GM21786 (cell line): ENCODE results near the gene KIF3A.

ENCODE experiments used
- ATAC-seq: cut with Tn5 transposase; IDR thresholded peaks from one replicate; pipeline ENCODE4 v1.9.1; 2021; ENCODE audit not compliant: unreplicated experiment

KIF3A gene

GRCh38 chr5:132665574-132666080, 71.7 kb downstream of the KIF3A start:
- ATAC-seq = no peak

GRCh38 chr5:132664696-132665209, 72.6 kb downstream of the KIF3A start:
- no peak for ATAC-seq

DNA sequence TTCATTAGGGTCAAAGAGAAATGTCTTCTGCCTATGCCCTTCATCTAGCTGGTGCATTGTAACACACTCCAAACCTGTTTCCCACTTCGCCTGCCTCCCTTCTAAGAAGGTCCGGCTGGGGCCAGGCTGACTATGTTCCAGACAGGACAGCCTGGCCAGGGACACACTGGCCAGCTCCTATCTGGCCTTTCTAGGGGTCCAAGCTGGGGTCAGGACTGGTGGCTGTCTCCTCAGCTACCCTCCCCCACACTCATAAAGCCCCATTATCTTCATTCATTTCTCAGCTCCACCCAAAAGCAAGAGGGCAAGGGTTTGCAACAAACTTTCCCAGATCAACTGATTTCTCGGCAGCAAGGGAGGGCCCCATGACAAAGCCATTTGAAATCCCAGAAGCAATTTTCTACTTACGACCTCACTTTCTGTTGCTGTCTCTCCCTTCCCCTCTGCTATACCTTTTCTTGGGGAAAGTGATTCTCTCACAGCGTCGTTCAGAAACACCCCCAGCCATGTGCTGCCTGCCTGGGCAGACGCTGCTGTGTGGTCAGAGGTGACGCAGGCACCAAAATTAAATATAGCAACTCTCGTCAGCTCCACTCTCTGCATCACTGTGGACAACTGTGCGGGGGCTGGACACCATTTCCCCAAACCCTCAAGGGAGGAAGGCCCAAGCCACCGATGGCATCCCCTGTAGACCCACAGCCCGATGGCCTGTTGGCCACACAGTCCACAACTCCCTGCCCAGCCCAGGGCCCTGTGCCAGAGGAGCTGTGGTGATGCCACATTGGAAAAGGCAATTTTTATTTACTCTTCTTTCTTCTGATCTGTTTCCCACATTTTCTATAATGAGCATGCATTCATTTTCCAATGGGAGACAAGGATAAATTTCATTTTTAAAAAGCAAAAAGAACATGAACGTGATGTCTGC, 73.3 kb downstream of the KIF3A start:
- peak; percentile 55 for ATAC-seq

- peak; percentile 46 for ATAC-seq
Measured at GRCh38 chr5:132662925-132663770, 74.2 kb downstream of the KIF3A start.

DNA sequence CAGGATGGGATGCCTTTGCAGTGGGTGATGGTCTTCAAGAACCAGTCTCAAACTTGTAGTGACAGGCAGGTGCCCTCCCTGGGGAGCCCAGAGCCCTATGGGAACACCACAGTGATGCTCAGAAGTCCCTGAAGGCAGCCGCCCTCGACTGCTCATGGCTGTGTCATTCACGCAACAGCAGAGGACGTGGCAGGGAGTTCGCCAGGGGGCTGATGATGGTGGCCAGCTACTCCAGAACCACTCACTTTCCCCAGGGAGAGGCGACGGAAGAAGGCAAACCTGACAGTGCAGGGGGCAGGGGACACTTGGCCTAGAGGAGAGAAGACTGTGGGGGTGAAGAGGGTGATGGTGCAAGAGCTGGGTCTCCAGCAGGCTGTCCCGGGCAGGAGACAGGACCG, 75.3 kb downstream of the KIF3A start:
- no peak for ATAC-seq

DNA sequence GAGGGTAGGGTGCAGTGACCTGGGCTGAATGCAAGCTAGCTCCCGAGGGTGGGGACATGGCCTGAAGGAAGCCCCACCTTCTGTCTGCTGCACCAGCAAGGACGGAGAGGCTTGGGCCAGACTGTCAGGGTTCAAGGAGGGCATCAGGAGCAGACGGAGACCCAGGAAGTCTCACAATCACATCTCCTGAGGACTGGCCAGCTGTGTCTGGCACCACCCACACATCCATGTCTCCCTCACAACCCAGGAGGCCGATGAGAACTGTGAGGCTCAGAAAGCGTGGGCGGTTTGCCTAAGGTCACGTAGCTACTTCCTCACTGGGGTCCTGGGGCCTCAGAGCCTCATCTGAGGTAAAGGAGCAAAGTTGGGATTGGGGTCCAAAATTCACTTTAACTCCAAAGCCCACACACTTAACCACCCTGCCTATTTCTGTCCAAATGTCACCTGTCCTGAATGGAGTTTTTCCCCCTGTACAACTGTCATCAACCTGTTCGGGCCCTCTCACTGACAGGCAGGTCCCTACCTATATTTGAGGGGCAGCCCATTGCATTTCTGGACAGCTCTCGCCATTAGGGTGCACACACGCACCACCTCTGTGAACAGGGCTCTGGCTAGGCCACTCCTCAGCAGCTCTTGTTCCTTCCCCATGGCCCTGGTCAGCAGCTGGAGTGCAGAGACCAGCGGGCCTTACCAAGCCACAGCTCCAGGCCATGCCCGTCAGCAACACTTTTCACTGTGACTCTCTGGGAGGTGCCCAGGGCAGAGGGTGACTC, 75.9 kb downstream of the KIF3A start:
- ATAC-seq = no peak

DNA sequence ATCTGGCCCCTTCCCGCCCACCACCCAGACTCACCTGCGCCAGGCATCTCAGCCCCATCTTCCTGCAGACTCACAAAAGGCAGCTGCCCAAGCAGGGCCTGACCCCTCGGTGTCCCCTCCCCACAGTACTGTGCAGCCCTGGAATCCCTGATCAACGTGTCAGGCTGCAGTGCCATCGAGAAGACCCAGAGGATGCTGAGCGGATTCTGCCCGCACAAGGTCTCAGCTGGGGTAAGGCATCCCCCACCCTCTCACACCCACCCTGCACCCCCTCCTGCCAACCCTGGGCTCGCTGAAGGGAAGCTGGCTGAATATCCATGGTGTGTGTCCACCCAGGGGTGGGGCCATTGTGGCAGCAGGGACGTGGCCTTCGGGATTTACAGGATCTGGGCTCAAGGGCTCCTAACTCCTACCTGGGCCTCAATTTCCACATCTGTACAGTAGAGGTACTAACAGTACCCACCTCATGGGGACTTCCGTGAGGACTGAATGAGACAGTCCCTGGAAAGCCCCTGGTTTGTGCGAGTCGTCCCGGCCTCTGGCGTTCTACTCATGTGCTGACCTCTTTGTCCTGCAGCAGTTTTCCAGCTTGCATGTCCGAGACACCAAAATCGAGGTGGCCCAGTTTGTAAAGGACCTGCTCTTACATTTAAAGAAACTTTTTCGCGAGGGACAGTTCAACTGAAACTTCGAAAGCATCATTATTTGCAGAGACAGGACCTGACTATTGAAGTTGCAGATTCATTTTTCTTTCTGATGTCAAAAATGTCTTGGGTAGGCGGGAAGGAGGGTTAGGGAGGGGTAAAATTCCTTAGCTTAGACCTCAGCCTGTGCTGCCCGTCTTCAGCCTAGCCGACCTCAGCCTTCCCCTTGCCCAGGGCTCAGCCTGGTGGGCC, 77.5 kb downstream of the KIF3A start:
- no peak for ATAC-seq

GRCh38 chr5:132658381-132659302, 78.7 kb downstream of the KIF3A start:
- ATAC-seq = no peak

DNA sequence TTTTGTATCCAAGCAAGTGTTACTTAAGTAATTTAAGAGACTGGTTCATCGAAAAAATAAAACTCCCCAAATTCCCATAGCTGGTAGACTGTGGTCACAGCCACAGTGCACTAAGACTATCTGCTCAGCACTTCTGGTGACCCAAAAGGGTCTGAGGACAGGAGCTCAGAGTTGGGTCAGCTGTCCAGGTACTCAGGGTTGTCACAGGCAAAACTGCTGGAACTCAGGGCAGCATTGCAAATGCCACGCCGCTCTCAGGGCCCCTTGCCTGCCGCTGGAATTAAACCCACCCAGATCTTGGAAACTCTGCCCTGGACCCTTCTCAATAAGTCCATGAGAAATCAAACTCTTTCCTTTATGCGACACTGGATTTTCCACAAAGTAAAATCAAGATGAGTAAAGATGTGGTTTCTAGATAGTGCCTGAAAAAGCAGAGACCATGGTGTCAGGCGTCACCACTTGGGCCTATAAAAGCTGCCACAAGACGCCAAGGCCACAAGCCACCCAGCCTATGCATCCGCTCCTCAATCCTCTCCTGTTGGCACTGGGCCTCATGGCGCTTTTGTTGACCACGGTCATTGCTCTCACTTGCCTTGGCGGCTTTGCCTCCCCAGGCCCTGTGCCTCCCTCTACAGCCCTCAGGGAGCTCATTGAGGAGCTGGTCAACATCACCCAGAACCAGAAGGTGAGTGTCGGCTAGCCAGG, 79.5 kb downstream of the KIF3A start, which contains the start of gene IL13:
TSS of gene IL13 (plus strand) at position 498 of the 705 bp plus-strand sequence. CDS start at position 512, 14 bp downstream.
- ATAC-seq = no peak

GRCh38 chr5:132656774-132657355, 80.5 kb downstream of the KIF3A start:
- no peak for ATAC-seq

GRCh38 chr5:132655821-132656773, 81.2 kb downstream of the KIF3A start:
- ATAC-seq = no peak

DNA sequence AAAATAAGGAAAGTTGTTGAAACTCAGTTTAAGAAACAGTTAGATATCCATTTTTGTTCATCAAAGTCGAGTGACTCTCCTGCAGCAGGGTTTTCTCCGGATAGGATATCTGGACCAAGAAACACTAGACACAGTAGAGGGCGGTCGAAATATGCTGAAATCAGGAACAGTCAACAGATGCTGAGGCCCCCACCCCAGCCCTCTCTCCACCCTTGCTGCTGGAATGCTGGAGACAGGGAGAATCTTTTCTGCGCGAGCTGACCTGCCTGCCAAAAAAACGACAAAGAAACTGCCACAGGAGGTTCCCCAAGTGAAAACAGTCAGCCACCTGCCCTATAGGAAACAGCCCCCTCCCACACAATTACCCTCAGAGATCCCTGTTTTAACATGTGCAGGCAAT, 83.6 kb downstream of the KIF3A start:
- ATAC-seq = no peak

DNA sequence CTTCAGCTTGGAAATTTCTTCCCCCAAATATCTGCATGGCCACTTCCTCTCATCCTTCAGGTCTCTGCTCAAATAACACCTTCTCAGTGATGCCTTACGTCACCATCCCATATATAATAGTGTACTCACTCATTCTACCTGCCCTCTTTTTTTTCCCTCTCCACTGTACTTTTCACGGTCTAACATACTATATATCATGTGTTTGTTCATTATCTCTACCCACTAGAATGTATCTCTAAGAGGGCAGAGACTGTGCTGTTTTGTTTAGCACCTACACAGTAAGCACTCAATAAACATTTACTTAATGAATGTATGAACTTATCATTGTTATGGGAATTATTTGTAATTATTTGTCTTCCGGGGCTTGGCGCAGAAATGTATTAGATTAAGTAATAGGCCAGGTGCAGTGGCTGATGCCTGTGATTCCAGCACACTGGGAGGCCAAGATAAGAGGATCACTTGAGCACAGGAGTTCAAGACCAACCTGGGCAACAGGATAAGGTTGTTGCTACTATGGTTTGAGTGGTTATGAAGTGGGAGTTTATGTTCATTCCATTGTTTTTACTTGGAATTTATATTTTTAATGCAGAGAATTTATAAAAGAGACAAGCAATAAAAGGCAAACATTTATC, 85.4 kb downstream of the KIF3A start:
- ATAC-seq = no peak

DNA sequence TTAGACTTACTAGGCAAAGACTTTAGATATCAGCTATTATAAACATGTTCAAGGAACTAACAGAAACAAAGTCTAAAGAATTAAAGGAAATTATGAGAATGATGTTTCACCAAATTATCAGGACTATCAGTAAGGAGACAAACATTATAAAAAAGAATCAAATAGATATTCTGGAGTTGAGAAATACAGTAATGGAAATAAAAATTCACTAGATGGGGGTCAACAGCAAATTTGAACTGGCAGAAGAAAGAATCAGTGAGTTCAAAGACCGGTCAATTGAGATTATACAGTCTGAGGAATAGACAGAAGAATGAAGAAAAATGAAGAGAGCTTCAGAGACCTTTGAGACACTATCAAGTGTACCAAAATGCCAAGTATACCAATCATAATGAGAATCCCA, 89.0 kb downstream of the KIF3A start:
- no peak for ATAC-seq

DNA sequence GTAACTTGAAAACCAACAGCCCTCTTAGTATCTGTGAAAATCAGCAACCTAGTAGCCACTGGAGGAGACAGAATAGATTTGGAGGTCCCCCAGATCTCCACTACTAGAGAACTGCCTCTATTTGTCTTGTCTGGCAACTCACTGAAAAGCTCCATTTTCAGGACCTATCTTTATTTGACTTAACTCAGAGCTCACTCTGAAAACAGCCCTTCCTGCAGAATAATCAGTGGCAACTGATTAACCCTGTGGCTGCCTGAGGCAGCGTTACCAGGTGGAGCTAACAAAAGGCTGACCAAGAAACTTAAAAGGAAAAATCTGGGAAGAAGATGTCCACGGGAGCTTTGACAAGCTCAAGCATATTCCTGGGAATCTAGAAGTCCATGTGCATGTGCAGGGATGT, 89.9 kb downstream of the KIF3A start:
- no peak for ATAC-seq
